Renal cortex interstitium (tissue), 15 donors: Measurements from ENCODE around the gene CCDC170. TPM values are rescaled to one million over a fixed set of nuclear protein-coding genes. Genes with fewer than 3 reads are reported as not detected.
"Not testable (repeated sequence)": the region's sequence is repeated elsewhere in the genome, so short reads cannot be mapped to it uniquely, and the experiment has no call there.

Source experiments
- DNase-seq, 11 donors: peaks; one replicate each; pipeline ENCODE4 v3.0.0-alpha.2; 2013; ENCODE audit warnings: low read depth in 9 of 11, low spot score in 4 of 11; ENCODE audit errors: extremely low read depth in 1 of 11
- long read RNA-seq, 16 experiments: transcript quantifications; one replicate each; lab custom pipeline, GENCODE V29; 2026
- polyA plus RNA-seq, 3 donors: library from polyadenylated mRNA; unstranded; fragments of 120-200 nt; gene quantifications; one replicate each; pipeline ENCODE4 v1.2.1, GENCODE V29; 2013; ENCODE audit not compliant: insufficient read length in 3 of 3

Gene CCDC170
- polyA plus RNA-seq: 1 to 10 TPM; 3.6 TPM
- long read RNA-seq, donor 1, full-length matches to known transcripts: 1 of 1 reads
- long read RNA-seq, donor 1, partial matches to known transcripts: 0 of 1 reads
- long read RNA-seq, donor 1, other reads (novel, unspliced or antisense): 0 of 1 reads
- long read RNA-seq, donor 2, full-length matches to known transcripts: 2 of 2 reads
- long read RNA-seq, donor 2, partial matches to known transcripts: 0 of 2 reads
- long read RNA-seq, donor 2, other reads (novel, unspliced or antisense): 0 of 2 reads
- long read RNA-seq, donor 3: 0 reads
- long read RNA-seq, donor 4: 0 reads
- long read RNA-seq, donor 5: 0 reads
- long read RNA-seq, donor 6, full-length matches to known transcripts: 1 of 1 reads
- long read RNA-seq, donor 6, partial matches to known transcripts: 0 of 1 reads
- long read RNA-seq, donor 6, other reads (novel, unspliced or antisense): 0 of 1 reads
- long read RNA-seq, donor 7: 0 reads
- long read RNA-seq, donor 8: 0 reads
- long read RNA-seq, donor 9: 0 reads
- long read RNA-seq, donor 10: 0 reads
- long read RNA-seq, donor 11: 0 reads
- long read RNA-seq, donor 12: 0 reads
- long read RNA-seq, donor 13: 0 reads
- long read RNA-seq, donor 14: 0 reads
- long read RNA-seq, donor 15: 0 reads
- long read RNA-seq, donor 16, full-length matches to known transcripts: 1 of 1 reads
- long read RNA-seq, donor 16, partial matches to known transcripts: 0 of 1 reads
- long read RNA-seq, donor 16, other reads (novel, unspliced or antisense): 0 of 1 reads

GRCh38 chr6:151493804-151494234, at the start of gene CCDC170:
CCDC170 (plus strand) TSS chr6:151494017; CDS start chr6:151494129, 112 bp downstream.
- peak in 6 of 11 donors; percentile 39 to 67 (median 58) for DNase-seq

- no peak for DNase-seq
Observed at GRCh38 chr6:151445482-151445881, 48.3 kb upstream of the CCDC170 start.

- DNase-seq: no peak
Observed at GRCh38 chr6:151447237-151447636, 46.6 kb upstream of the CCDC170 start.

GRCh38 chr6:151448623-151449022, 45.2 kb upstream of the CCDC170 start:
- DNase-seq: no peak

GRCh38 chr6:151450928-151451327, 42.9 kb upstream of the CCDC170 start:
- DNase-seq: not testable (repeated sequence)

GRCh38 chr6:151451417-151451949, 42.3 kb upstream of the CCDC170 start:
- no peak for DNase-seq

GRCh38 chr6:151451950-151452749, 41.7 kb upstream of the CCDC170 start, which contains the start of gene RMND1:
RMND1 (minus strand) TSS chr6:151452126; CDS start chr6:151445811, 6,315 bp downstream.
- peak; percentile 99 to 100 (median 100) for DNase-seq

GRCh38 chr6:151452750-151453427, 40.9 kb upstream of the CCDC170 start:
- DNase-seq: peak in 1 of 11 donors; percentile 13

GRCh38 chr6:151455751-151456398, 37.9 kb upstream of the CCDC170 start:
- not testable (repeated sequence) for DNase-seq

GRCh38 chr6:151461673-151462072, 32.1 kb upstream of the CCDC170 start:
- DNase-seq: no peak

- no peak for DNase-seq
Observed at GRCh38 chr6:151464702-151465101, 29.1 kb upstream of the CCDC170 start.

GRCh38 chr6:151475653-151476523, 17.9 kb upstream of the CCDC170 start:
- peak in 4 of 11 donors; percentile 35 to 45 (median 42) for DNase-seq

- no peak for DNase-seq
Observed at GRCh38 chr6:151477726-151478125, 16.1 kb upstream of the CCDC170 start.

GRCh38 chr6:151478670-151479069, 15.1 kb upstream of the CCDC170 start:
- no peak for DNase-seq

GRCh38 chr6:151481786-151482185, 12.0 kb upstream of the CCDC170 start:
- no peak for DNase-seq

- peak in 8 of 11 donors; percentile 35 to 69 (median 55) for DNase-seq
Observed at GRCh38 chr6:151482290-151482689, 11.5 kb upstream of the CCDC170 start.

- no peak for DNase-seq
Observed at GRCh38 chr6:151483994-151484393, 9.8 kb upstream of the CCDC170 start.
